Adipose tissue (tissue), 3 donors: ENCODE measurements around the gene FAM43A. TPM values are rescaled to one million over a fixed set of nuclear protein-coding genes. Genes with fewer than 3 reads are reported as not detected.

Source experiments
- H3K27ac ChIP-seq: one replicate; pipeline ENCODE4 v1.5.1; 2013; ENCODE audit warnings: low read depth, low read length
- WGBS, 3 donors: extraction: QIAGEN DNeasy Blood & Tissue Kit; methylation state at CpG; one replicate each; pipeline ENCODE4 v1.1.7; 2013; 5-methylcytosine and 5-hydroxymethylcytosine counted together
- polyA plus RNA-seq, 3 donors: library from polyadenylated mRNA; stranded (reverse); fragments of 200-250 nt; gene quantifications; one replicate each; pipeline ENCODE4 v1.2.3, GENCODE V29; 2013
- donor health status: healthy with polysubstance abuse.
- donor health status: Bipolar disorder and iron deficiency.
- donor health status: healthy.

The FAM43A gene
- polyA plus RNA-seq, 3 donors, result 3.9 to 34.5 (median 21.4) TPM

DNA sequence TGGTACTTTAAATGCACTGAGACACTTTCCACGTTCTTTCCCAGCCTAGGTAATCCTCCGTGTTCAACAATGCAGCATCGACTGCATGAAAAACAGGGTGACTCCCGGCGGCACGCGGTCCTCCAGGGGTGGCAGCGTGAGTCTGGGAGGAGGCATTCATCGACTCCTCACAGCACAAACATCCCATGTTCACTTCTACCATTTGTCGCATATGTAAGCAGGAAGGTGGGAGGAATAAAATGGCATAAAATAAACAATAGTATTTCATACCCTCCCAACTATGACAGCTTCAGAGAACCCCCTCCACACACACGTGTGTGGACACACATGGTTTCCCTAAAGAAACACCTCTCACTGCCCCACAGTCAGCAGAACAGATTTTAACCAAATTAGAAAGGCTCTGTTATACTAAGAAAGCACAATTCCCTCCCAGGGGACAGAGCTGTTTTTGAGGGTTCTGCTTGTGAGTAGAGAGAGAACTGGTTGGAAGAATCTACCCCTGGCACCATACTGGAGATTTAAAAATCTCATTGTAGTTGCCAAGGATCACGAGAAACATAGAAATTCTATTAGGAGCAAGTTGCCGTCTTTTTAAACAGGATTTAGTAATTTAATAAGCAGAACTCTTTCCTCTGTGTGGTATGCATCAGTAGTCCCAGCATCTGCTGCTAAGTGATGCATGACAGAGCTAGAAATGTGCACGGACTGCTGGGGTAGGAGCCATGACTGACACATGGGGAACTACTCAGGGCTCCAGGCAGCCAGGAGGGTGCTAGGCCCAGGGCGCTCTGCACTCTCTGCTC is 6.0 kb downstream of the FAM43A start:
- 63 to 72% (median 67%) methylated on average over 15 of the region's 15 CpGs for WGBS, 3 donors
- no peak overlapping the region for H3K27ac ChIP-seq

DNA sequence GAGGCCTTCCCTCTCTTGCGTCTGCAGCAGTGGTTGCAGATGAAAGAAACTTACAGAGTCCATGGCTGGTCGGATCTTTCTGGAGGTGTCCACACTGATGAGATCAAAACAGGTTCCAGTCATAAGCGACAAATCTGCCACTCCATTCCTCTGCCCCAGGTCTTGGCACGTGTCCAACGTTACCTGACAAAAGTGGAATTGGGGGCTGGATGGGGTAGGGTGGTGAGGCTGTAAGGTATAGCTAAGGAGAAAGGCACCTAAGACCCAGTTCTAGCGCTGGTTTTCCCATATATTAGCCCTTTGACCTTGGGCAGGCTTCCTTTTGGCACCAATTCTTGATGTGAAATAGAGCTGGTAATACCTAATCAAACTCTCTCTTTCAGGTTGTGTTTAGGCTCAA is 11.0 kb downstream of the FAM43A start:
- H3K27ac ChIP-seq, result no peak overlapping the region
- 64 to 88% (median 83%) methylated on average over 6 of the region's 6 CpGs for WGBS, 3 donors

DNA sequence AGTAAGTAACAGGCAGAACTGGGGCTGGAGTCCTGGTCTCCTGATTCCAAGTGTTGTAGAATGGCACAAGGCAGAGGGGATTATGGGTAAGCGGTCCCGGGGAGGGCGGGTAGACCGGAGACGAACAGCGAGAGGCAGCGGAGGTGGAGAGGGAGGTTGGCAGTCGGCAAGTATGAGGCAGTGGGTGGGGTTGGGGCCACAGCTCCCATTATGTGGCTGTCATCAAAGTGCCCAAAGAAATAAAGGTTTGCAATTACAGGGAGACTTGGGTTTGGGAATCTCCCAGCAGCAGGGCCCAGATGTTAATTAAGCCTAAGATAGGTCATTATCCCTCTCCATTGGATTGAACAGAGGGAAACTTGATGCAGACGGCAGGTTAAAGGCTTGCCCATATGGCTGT is 16.9 kb downstream of the FAM43A start:
- WGBS, 3 donors, result 90 to 95% (median 93%) methylated on average over 9 of the region's 9 CpGs
- no peak overlapping the region for H3K27ac ChIP-seq

DNA sequence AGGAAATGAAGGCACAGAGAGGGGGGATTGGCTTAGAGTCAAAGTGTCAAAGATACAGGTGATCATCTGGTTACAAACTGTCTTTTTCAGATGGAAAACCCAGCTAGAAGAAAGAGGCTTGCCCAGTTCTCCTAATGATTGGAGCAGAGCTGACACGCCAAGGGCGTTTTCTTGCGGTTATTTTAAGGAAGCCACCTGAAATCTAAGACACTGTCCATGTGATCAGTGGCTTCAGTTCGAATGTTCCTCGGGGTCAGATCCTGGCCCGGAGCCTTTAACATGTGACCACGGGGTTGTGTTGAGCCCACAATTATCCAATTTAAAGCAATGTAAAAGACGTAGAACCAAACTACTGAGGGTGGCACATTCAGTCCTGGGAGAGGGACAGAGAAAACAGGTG is 19.5 kb downstream of the FAM43A start:
- H3K27ac ChIP-seq, result no peak overlapping the region
- WGBS, 3 donors, result 79 to 92% (median 89%) methylated on average over 8 of the region's 8 CpGs

DNA sequence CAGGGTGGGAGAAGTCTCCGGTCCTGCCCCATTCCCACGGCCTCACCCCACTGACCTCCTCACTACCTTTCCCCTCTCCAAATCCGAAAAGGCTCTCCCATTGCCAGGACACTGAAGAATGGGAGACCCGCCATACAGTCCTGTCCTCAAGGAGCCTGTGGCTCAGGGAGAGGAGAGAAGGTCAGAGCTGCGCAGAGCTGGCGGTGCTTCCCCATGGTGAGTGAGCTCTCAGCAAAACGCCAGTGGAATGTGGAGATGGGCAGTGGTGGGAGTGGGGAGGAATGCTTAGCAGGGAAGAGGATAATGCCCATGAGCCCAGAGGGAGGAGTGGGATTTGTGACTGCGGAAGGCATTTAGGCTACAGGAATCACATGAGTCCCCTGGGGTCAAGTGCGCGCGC is 20.1 kb downstream of the FAM43A start:
- 77 to 89% (median 79%) methylated on average over 11 of the region's 11 CpGs for WGBS, 3 donors
- H3K27ac ChIP-seq, result no peak overlapping the region

DNA sequence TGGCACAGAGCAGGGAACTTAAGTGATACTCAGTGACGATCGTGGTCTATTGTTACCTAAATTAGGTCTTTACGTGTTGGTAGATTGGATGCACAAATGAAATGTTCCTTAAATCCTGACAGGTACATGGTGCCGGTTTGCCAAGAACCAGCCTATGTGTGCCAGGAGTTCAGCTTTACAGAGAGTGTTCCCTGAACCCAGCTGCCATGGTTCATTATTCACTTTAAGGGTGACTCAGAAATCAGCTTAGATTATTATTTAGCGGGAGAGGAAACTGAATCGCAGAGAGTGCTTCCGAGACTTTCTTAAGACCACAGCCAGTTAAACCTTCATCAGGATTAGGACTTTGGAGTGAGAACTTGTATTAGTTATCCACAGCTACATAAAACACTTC is 21.5 kb downstream of the FAM43A start:
- WGBS, 3 donors, result 80 to 94% (median 92%) methylated on average over 7 of the region's 7 CpGs
- no peak overlapping the region for H3K27ac ChIP-seq

DNA sequence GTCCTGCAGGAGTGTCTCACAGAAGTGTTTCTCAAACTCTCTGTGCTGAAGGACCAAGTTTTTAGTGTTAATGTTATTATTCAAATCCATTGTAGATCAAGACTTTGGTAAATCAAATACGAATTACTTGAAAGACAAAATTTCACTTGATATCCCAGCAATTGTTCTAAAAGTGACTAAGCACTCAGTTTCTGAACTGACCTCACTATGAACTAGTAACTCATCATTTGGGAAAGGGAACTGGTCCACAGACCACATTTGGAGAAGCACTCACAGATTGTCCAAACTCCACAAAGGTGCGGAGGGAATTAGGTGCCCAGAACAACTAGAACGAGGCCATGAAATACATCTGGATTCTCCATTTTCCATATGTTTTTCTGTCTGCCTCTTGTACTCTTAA is 25.6 kb downstream of the FAM43A start:
- 88 to 91% (median 88%) methylated on average over 3 of the region's 3 CpGs for WGBS, 3 donors

DNA sequence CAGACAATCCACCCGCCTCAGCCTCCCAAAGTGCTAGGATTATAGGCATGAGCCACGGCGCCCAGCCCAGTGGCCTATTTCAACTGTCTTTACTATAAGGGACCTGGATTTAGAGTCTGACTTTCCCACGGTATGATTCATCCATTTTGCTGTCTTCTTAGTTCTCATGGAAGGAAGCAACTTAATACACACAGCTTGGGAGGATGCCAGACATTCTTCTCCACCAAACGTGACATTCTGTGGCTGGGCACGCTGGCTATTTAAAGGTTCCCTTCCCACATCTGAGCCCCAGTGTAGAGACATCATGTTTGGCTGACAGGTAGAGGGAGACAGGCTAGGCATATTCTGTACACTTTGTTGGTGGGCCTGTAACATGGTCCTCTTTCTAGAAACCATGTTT is 26.2 kb downstream of the FAM43A start:
- 48 to 60% (median 53%) methylated on average over 6 of the region's 6 CpGs for WGBS, 3 donors
- H3K27ac ChIP-seq, result no peak overlapping the region

More for the DNA sequence above, 25.6 kb downstream of the FAM43A start:
- H3K27ac ChIP-seq, result no peak overlapping the region

DNA sequence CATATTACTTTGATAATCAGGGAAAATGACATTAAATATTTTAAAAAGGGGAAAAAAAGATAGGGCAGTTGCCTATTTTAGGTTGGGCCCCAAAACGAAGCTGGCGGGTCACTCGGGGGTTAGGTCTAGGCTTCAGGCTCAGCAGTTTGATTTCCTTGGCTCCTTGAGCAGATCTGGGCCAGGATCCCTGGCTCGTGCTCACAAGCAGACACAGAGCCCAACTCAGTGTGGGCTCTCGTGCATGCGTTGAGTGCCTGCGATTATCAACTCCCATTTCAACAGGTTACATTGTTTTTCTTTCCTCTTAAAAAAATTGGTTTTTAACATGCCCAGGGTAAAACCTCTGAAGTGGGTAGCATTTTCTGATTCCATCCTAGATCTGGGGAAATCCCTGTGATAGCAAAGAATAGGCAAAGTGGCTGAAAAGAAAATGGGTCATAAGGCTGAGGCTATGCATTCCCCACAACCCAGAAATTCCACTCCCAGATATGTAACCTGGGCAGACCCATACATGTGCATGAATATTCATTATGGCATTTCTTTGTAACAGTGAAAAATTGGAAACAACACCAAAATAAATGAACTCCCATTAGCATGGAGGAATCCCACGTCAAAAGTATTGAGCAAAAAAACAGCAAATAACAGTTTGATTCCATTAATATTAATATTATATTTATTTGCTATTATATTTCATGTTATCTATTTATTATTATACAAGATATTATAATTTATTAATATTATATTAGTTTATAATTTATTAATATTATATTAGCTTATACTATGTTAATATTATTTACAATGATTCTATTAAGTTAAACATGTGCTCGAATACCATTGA is 27.8 kb downstream of the FAM43A start:
- no peak overlapping the region for H3K27ac ChIP-seq
- 81 to 87% (median 85%) methylated on average over 9 of the region's 9 CpGs for WGBS, 3 donors

DNA sequence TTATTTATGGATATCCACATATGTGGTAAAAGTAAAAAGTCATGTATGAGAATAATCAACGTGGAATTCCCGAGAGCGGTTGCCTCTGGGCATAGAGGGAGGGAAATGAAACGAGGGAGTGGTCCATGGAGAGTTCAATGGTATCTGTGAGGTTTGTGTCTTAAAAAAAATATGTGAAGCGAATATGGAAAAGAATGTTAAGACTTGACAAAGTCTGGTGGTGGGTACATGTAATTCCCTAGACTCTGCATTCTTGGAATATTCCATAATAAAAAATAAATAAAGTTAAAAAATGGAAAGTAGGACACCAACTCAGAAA is 28.4 kb downstream of the FAM43A start:
- 84 to 89% (median 85%) methylated on average over 5 of the region's 5 CpGs for WGBS, 3 donors

DNA sequence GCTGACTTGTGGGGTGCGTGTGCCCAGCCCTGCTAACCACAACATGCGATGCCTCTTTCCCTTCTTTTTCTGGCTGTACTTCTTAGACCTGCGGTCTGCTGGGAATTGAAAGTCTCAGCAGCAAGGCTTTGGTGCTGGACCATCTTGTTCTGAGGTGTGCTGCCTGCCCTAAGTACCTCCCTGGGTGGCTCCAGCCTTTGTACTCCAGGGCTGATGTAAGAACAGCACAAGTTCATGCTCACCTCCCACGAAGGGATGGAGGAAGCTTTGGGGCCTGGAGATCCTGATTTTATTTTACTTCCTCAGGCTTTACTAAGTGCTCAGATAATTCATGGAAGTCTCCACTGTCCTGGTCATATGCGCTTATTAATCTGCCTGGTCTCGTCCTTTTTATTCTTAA is 28.9 kb downstream of the FAM43A start:
- no peak overlapping the region for H3K27ac ChIP-seq
- WGBS, 3 donors, result 75 to 82% (median 78%) methylated on average over 6 of the region's 6 CpGs

More for the DNA sequence above, 28.4 kb downstream of the FAM43A start:
- H3K27ac ChIP-seq, result no peak overlapping the region

DNA sequence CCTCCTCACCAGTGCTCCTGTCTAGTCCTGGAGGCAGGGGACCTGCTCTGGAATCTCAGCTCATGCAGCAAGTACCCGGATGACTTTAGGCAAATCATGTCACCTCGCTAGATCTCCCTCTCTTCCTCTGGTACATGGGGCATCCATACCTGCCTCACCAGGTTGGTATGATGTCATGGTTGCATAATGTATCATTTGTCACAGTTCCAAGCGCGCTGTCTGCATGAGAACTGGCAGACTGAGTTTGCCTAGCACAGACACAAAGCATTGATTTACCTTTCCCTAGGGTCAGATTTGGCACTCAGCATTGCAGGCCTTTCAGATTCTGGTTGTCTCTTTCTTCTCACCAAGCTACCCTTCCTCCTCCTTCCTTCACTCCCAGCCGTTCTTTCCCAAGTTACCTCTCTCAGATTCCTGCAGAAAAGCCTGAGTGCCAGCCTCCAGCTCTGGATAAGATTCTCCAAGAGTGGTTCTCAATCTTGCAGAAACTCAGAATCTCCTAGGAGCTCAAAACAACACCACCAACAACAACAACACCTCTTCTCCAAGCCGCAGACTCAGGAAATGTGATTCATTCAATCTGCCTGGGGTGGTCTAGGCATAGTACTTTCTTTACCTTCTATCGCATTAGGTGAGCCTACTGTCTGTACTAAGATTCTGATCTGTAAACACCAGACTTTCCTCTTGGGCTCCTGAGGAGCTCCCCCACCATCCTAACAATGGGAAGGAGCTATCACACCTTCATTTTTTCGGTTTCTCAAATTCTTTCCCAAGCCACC is 29.5 kb downstream of the FAM43A start:
- WGBS, 3 donors, result 62 to 87% (median 86%) methylated on average over 8 of the region's 8 CpGs
- no peak overlapping the region for H3K27ac ChIP-seq

DNA sequence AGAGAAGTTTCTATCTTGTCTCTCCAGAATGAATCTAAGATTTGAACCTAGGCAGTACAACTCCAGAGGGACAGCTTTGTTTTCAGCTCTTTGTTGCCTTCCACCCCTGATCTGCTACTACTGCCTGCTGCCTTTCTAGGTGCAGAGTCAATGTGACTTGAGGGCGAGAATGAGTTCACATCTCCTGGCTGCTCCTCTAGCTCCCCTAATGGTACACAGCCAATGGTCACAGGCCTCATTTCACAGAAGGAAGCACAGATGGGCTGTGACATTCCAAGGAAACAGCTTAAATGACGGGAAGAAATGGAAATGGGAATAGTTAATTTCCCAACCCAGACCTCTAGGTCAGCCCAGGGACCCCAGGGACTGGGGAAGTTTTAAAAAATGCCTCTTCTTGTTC is 32.4 kb downstream of the FAM43A start:
- H3K27ac ChIP-seq, result no peak overlapping the region
- WGBS, 3 donors, result 75 to 83% (median 81%) methylated on average over 2 of the region's 2 CpGs

DNA sequence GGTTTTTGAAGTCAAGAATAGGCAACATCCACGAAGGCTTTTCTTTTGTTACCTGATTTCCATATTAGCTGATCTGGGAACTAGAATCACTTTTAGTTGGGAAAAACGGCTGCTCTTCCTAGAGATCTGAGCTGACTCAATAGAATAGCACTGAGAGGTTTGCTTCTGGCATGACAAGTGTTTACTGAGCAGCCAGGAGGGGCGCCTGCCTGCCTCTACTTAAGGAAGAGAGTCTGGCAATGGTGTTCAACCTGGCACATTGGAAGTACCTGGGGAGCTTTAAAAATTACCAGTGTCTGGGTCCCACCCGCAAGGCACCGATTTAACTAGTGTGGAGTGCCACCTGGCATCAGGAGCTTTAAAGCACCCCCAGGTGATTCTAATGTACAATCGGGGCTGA is 34.4 kb downstream of the FAM43A start:
- WGBS, 3 donors, result 76 to 93% (median 87%) methylated on average over 6 of the region's 6 CpGs
- no peak overlapping the region for H3K27ac ChIP-seq

DNA sequence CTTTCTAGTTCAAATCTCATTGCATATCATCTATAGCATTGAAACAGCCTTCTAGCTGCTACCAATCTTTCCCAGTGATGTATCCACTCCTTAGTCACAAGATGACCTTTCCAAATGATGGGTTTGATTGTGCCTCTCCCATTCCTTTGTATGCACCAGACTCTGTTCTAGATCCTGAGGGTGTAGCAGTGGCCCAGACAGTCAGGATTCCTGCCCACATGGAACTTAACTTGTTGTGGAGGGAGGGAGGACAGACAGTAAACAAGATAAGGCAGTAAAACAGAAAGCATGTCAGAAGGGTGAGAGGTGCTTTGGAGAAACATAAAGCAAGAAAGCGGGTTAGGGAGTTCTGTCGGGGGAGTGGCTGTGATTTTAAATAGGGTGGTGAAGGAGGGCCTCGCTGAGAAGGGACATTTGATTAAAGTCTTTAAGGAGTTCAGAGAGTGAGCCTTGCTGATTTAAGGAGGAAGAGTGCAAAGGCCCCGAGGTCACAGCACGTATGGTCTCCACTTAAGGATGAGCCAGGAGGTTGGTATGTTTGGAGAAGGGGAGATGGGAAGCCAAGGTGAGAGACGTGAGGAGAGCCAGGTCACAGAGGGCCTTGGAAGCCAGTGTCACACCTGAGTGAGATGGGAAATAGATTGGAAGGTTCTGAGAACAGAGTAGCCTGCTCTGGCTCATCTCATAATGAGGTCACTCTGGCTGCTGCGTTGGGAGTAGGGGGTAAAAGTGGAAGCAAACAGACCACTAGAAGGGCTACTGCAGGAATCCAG is 38.3 kb downstream of the FAM43A start:
- H3K27ac ChIP-seq, result no peak overlapping the region
- 56 to 74% (median 57%) methylated on average over 7 of the region's 7 CpGs for WGBS, 3 donors

DNA sequence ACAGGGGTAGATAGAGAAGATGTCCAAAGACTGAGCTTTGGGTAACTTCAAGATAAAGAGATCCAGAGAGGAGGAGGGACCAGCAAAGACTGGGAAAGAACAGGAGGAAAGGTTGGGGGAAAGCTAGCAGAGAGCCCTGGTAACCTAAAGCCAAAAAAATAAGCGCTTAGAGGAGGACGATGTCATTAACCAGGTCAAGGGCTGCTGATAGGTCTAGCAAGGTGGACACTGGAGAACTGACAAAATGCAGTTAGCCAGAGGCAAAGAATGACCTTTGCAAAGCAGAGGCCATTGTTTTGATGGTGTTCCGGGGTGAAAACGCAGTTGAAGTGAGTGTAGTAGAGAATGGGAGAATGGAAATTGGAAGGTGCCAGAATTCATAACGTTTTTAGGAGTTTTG is 39.7 kb downstream of the FAM43A start:
- WGBS, 3 donors, result 67 to 72% (median 68%) methylated on average over 5 of the region's 5 CpGs

DNA sequence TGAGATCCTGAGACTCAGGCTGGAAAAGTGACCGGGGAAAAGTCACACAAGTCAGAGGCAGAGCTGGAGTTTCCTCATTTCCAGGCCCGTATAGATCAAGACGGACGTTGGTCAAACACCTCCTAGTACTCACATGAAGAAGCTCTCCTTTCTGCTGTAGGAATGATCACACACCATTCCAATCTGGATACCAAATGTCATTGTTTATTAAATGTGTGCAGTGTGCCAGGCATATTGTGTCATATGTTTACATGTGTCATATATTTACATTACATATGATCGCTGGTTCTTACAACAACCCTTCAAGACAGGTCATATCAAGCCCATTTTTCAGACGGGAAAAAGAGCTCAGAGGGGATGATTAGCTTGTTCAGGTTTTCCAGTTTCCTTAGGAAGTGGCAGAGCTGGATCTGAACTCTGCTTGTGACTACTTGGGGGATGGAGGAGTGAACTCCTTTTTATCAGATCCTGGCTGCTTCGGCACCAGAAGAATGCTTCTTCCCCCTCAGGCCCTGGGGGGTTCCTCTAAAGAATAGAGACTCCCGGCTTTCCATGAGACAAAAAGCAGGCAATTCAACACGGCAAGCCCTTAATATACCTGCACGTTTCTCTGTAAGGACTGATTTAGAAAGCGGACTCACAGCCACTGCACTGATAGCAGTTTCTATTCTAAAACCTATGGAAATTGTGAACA is 41.9 kb downstream of the FAM43A start:
- H3K27ac ChIP-seq, result no peak overlapping the region
- WGBS, 3 donors, result 63 to 80% (median 80%) methylated on average over 11 of the region's 11 CpGs

More for the DNA sequence above, 39.7 kb downstream of the FAM43A start:
- no peak overlapping the region for H3K27ac ChIP-seq

DNA sequence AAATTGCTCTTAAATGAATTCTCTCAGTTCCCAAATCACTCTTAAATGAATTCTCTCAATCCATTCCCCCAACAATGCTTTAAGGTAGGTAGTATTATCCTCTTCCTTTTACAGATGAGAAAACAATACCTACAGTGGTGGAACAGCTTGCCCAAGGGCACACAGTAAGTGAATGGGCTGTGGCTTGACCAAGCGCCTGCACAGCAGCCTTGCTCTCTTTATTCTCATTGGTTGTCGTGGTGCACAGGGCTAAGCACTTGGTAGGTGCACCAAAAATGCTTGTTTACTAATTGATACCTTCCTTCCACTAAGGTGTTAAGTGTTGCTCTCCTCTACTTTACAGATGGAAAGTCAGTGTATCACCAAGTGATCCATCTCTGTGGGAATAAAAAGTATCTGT is 43.3 kb downstream of the FAM43A start:
- WGBS, 3 donors, result 91 to 94% (median 92%) methylated on average over 2 of the region's 2 CpGs
- H3K27ac ChIP-seq, result no peak overlapping the region
